Caco-2 (cell line): Measurements from ENCODE around the gene ARHGAP44. TPM values are rescaled to one million over a fixed set of nuclear protein-coding genes. Genes with fewer than 3 reads are reported as not detected.

Source experiments
- BruUV-seq: library from RNA; stranded (reverse); fragments of 400-500 nt; replicated peaks from 2 replicates; lab custom pipeline; 2021; lab: Mats Ljungman, UMichigan
- CTCF ChIA-PET: fragments of 300-600 bp; sonication (Branson Sonifier 250); formaldehyde crosslinking; loops from one replicate; lab custom pipeline; 2022; ENCODE audit warnings: antibody characterized with exemption; lab: Charles Lee
- POLR2A ChIA-PET: fragments of 300-600 bp; sonication (Branson Sonifier 250); formaldehyde crosslinking; loops from one replicate; lab custom pipeline; 2022; ENCODE audit warnings: antibody characterized with exemption; lab: Charles Lee
- DNase-seq, 2 experiments: peaks; one replicate each; pipeline versions ENCODE4 v3.0.0 to v3.0.0-alpha.2; 2020 to 2022
- H3K27me3 ChIP-seq: replicated peaks from 2 replicates; pipeline ENCODE4 v1.6.0; 2011; ENCODE audit warnings: low read length; ENCODE audit not compliant: control insufficient read depth, insufficient read depth
- H3K36me3 ChIP-seq: 2 replicates; pipeline ENCODE4 v1.5.1; 2011; ENCODE audit warnings: low read length; ENCODE audit not compliant: control insufficient read depth, insufficient read depth
- H3K4me1 ChIP-seq: fragments of 250-450 bp; sonication (Bioruptor Pico); 2 replicates; pipeline ENCODE4 v1.5.1; 2020; ENCODE audit warnings: mild to moderate bottlenecking
- H3K4me3 ChIP-seq: 2 replicates; pipeline ENCODE4 v1.5.1; 2011; ENCODE audit warnings: low read depth, mild to moderate bottlenecking, control low read depth, low read length
- H3K9me3 ChIP-seq: fragments of 250-450 bp; sonication (Bioruptor Pico); 2 replicates; pipeline ENCODE4 v1.5.1; 2020; ENCODE audit warnings: mild to moderate bottlenecking, moderate library complexity
- H3K27ac Mint-ChIP-seq: one replicate; pipeline ENCODE4 v1.8.0; 2022; ENCODE audit warnings: mixed read lengths; ENCODE audit not compliant: unreplicated experiment
- H3K27me3 Mint-ChIP-seq: one replicate; pipeline ENCODE4 v1.8.0; 2022; ENCODE audit warnings: mixed read lengths; ENCODE audit not compliant: insufficient read depth, unreplicated experiment
- H3K36me3 Mint-ChIP-seq: one replicate; pipeline ENCODE4 v1.8.0; 2022; ENCODE audit warnings: mild to moderate bottlenecking, mixed read lengths; ENCODE audit not compliant: insufficient read depth, unreplicated experiment
- H3K4me1 Mint-ChIP-seq: one replicate; pipeline ENCODE4 v1.8.0; 2022; ENCODE audit warnings: low read depth, mixed read lengths; ENCODE audit not compliant: unreplicated experiment
- H3K4me3 Mint-ChIP-seq: one replicate; pipeline ENCODE4 v1.8.0; 2022; ENCODE audit warnings: mild to moderate bottlenecking, moderate library complexity, mixed read lengths; ENCODE audit not compliant: unreplicated experiment
- H3K9me3 Mint-ChIP-seq: one replicate; pipeline ENCODE4 v1.8.0; 2022; ENCODE audit warnings: mixed read lengths; ENCODE audit not compliant: unreplicated experiment
- intact Hi-C: fragments of 100-400 bp; cut with micrococcal nuclease; formaldehyde crosslinking; loops from one replicate; pipeline ENCODE4 v1.10.0; 2022; ENCODE audit not compliant: unreplicated experiment
- total RNA-seq: library from RNA; stranded (reverse); gene quantifications from 2 replicates; pipeline ENCODE4 v1.2.3, GENCODE V29; 2022
- TF ChIP-seq, protein P1 (sequence below), 2 experiments: fragments of 200-600 bp in 1 of 2; IDR thresholded peaks; 1 replicate in 1 of 2; 2 replicates in 1 of 2; pipeline versions ENCODE4 v1.5.1 to v1.8.0; 2011 to 2022; ENCODE audit warnings: antibody characterized with exemption in 1 of 2, control low read depth in 1 of 2, inconsistent platforms in 1 of 2, low read depth in 1 of 2, low read length in 1 of 2, mild to moderate bottlenecking in 1 of 2, moderate library complexity in 1 of 2; ENCODE audit not compliant: insufficient read depth in 1 of 2, severe bottlenecking in 1 of 2, unreplicated experiment in 1 of 2

Gene ARHGAP44
- total RNA-seq, 1 experiment from 2014 or later, result 4.5 TPM

DNA sequence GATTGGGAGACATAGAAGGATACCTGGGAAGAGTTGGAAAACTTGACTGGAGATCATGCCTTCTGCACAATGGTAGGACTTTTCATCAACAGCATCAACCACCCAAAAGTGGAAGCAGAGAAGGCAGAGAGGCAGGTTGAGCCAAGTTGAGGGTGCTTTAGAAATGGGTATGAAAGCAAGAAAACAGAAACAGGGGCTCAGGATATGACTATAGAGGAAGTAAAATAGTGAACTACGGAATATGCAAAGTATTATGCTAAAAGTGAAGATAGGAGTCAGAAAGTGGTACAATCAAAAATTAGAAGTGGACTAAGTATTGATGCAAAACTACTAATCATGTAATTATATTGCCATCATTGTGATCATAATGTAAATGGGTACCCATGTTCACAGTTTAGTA, 16.1 kb upstream of the ARHGAP44 start:
- CTCF ChIA-PET, result no interaction called here
- H3K4me3 ChIP-seq, result no peak overlapping the region
- no peaks in the 10 kb centered on the region for H3K4me1 ChIP-seq
- Mint-ChIP-seq H3K27ac (no peak overlapping the region), H3K4me1 (no peaks in the 10 kb centered on the region), H3K36me3 (no peaks in the 10 kb centered on the region), H3K4me3 (no peak overlapping the region), H3K9me3 (no peaks in the 10 kb centered on the region), H3K27me3 (peaks cover 4% of the 10 kb centered on the region)
- BruUV-seq, result no TSS peak
- H3K36me3 ChIP-seq, result no peaks in the 10 kb centered on the region
- POLR2A ChIA-PET, result no interaction called here
- no peaks in the 10 kb centered on the region for H3K9me3 ChIP-seq
- intact Hi-C loops, result no loop called here
- DNase-seq, result no peak
- TF ChIP-seq, protein P1, sequence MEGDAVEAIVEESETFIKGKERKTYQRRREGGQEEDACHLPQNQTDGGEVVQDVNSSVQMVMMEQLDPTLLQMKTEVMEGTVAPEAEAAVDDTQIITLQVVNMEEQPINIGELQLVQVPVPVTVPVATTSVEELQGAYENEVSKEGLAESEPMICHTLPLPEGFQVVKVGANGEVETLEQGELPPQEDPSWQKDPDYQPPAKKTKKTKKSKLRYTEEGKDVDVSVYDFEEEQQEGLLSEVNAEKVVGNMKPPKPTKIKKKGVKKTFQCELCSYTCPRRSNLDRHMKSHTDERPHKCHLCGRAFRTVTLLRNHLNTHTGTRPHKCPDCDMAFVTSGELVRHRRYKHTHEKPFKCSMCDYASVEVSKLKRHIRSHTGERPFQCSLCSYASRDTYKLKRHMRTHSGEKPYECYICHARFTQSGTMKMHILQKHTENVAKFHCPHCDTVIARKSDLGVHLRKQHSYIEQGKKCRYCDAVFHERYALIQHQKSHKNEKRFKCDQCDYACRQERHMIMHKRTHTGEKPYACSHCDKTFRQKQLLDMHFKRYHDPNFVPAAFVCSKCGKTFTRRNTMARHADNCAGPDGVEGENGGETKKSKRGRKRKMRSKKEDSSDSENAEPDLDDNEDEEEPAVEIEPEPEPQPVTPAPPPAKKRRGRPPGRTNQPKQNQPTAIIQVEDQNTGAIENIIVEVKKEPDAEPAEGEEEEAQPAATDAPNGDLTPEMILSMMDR (IDR thresholded peaks at IDR 0.05; ENCODE audit: insufficient read depth in 1 of 2, low read depth in 1 of 2, low read length in 1 of 2, severe bottlenecking in 1 of 2, unreplicated experiment in 1 of 2), result no peak
- H3K27me3 ChIP-seq, result no peaks in the 10 kb centered on the region

DNA sequence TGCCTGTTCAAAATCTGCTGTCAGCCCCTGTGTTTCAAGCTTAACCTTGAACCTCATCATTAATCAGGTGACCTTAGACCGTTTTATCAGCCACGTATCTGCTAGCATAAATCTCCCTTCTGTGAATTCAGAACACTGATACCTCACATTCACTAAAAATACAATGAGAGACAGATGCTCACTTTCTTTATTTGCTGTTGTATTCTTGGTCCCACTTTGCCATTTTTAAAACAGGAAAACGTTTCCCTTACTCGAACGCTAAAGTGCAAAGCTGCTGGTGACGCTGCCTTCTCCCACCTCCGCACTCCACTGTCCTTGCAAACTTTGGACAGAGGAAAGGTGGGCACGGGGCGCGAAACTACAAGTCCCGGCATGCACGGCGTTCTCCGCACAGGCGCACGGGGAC, 220 bp upstream of the ARHGAP44 start:
- H3K9me3 ChIP-seq, result no peaks in the 10 kb centered on the region
- TF ChIP-seq, protein P1 (IDR thresholded peaks at IDR 0.05; ENCODE audit: insufficient read depth in 1 of 2, low read depth in 1 of 2, low read length in 1 of 2, severe bottlenecking in 1 of 2, unreplicated experiment in 1 of 2), result no peak
- no peaks in the 10 kb centered on the region for H3K4me1 ChIP-seq
- ChIA-PET CTCF (no interaction called here), POLR2A (no interaction called here)
- intact Hi-C loops, result no loop called here
- H3K27me3 ChIP-seq, result no peaks in the 10 kb centered on the region
- BruUV-seq, result no TSS peak
- Mint-ChIP-seq H3K4me3 (peak overlapping the region; percentile 94), H3K36me3 (peaks cover 11% of the 10 kb centered on the region), H3K4me1 (no peaks in the 10 kb centered on the region), H3K27me3 (no peaks in the 10 kb centered on the region), H3K9me3 (no peaks in the 10 kb centered on the region), H3K27ac (no peak overlapping the region)
- H3K36me3 ChIP-seq, result no peaks in the 10 kb centered on the region
- H3K4me3 ChIP-seq, result peak overlapping the region; percentile 56
- peak in 1 of 2 experiments; percentile 56 for DNase-seq

DNA sequence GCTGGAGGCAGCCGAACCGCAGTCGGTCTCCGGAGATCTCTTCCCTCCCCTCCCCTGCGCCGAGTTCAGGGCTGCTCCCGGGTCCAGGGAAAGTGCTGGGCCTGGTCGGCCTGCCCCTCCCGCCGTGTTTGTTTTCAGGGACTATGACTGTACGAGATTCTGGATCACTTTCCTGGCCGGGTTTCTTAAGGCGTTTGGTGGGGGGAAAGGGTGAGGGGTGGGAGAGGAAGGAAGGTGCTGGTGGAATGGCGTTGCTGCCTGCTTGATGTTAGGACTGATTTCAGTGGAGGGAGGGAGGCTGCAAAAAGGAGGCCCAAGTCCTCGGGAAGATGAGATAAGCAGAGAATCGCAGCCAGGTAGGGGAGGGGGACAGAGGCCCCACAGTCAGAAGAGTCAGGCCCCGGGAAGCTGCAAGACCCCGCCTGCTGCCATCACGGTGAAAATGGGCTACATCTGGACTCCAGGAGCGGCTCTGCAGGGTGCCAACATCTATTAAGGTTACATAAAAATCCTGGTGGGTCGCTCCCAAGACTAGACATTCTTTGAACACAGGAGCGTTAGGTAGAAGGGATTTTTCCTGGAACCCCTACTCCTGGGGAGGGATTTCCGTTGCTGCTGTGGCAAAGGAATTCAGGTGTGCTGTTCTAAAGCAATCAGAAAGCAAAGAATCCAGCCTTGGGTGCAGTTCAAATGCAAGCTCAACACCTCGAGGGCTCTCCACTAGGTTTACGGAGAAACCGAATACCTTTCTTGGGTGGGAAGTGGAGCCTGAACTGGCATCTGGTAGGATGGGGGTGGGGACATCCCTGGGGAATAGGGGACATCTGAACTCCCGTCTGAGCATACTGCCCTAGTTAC, 1.2 kb downstream of the ARHGAP44 start:
- POLR2A ChIA-PET, result no interaction called here

More for the DNA sequence above, 1.2 kb downstream of the ARHGAP44 start:
- no peaks in the 10 kb centered on the region for H3K27me3 Mint-ChIP-seq
- Histone ChIP-seq H3K4me3 (peak overlapping the region; percentile 56), H3K36me3 (no peaks in the 10 kb centered on the region), H3K27me3 (no peaks in the 10 kb centered on the region), H3K9me3 (no peaks in the 10 kb centered on the region), H3K4me1 (no peaks in the 10 kb centered on the region)
- BruUV-seq, result no TSS peak
- TF ChIP-seq, protein P1 (IDR thresholded peaks at IDR 0.05; ENCODE audit: insufficient read depth in 1 of 2, low read depth in 1 of 2, low read length in 1 of 2, severe bottlenecking in 1 of 2, unreplicated experiment in 1 of 2), result no peak
- DNase-seq, result no peak
- peaks cover 11% of the 10 kb centered on the region for H3K36me3 Mint-ChIP-seq
- peak overlapping the region; percentile 55 for H3K27ac Mint-ChIP-seq
- H3K9me3 Mint-ChIP-seq, result no peaks in the 10 kb centered on the region
- CTCF ChIA-PET, result no interaction called here
- H3K4me1 Mint-ChIP-seq, result no peaks in the 10 kb centered on the region
- H3K4me3 Mint-ChIP-seq, result peak overlapping the region; percentile 94
- intact Hi-C loops, result no loop called here
